NCI-H1105 treated with DMSO at 0.1 percent for 48 hours (cell line): ENCODE measurements around the gene MAMDC4.

ENCODE experiments used
- DNase-seq: peaks from one replicate; lab custom pipeline; 2025; lab: John Stamatoyannopoulos, UW

MAMDC4 gene

GRCh38 chr9:136890661-136891060 lies 38.5 kb downstream of the MAMDC4 start:
- no peak for DNase-seq

- no peak for DNase-seq
These were observed 43.9 kb downstream of the MAMDC4 start for GRCh38 chr9:136896027-136896426.

GRCh38 chr9:136898483-136899100 lies 46.4 kb downstream of the MAMDC4 start:
- no peak for DNase-seq

GRCh38 chr9:136899196-136899595 lies 47.0 kb downstream of the MAMDC4 start:
- no peak for DNase-seq

GRCh38 chr9:136900556-136900955 lies 48.4 kb downstream of the MAMDC4 start:
- DNase-seq = no peak

GRCh38 chr9:136900988-136901515 lies 48.9 kb downstream of the MAMDC4 start:
- no peak for DNase-seq

- DNase-seq = no peak
These were observed 49.5 kb downstream of the MAMDC4 start for GRCh38 chr9:136901516-136902258.

- no peak for DNase-seq
These were observed 50.2 kb downstream of the MAMDC4 start for GRCh38 chr9:136902259-136902821.

- no peak for DNase-seq
These were observed 51.0 kb downstream of the MAMDC4 start for GRCh38 chr9:136903041-136903554.

- no peak for DNase-seq
These were observed 54.1 kb downstream of the MAMDC4 start for GRCh38 chr9:136906266-136906665.

- DNase-seq = no peak
These were observed 55.1 kb downstream of the MAMDC4 start for GRCh38 chr9:136907011-136907914.
